ENCODE measurements around the gene UBE4A. TPM values are rescaled to one million over a fixed set of nuclear protein-coding genes. Genes with fewer than 3 reads are reported as not detected.

The UBE4A gene
- total and polyA plus RNA-seq, 9 of the 15 experiments (the other 6 are each of a cell fraction or from before 2014, with no cell fraction given), result 13.5 to 45.2 (median 26.8) TPM

GRCh38 chr11:118401151-118401879 lies 41.9 kb downstream of the UBE4A start, which contains the start of gene ATP5MG (continued):
- peak; percentile 28; the same call in 1 of the 2 replicates for TF ChIP-seq NFRKB (IDR thresholded peaks at IDR 0.05; ENCODE audit: low read depth)
- TF ChIP-seq ZNF511 (CRISPR knock-in tag; IDR thresholded peaks at IDR 0.05), result no peak; the same call in none of the 2 replicates
- TF ChIP-seq CREM (IDR thresholded peaks at IDR 0.05; ENCODE audit: low read depth), result no peak; the same call in 1 of the 2 replicates
- peak; percentile 56 for TF ChIP-seq SMAD1 (IDR thresholded peaks at IDR 0.05; ENCODE audit: low read depth, low read length, partially characterized antibody)
- no peak for TF ChIP-seq BCOR (IDR thresholded peaks at IDR 0.05)
- no peak for TF ChIP-seq ZNF3 (CRISPR knock-in tag; IDR thresholded peaks at IDR 0.05)
- TF ChIP-seq FIP1L1 (IDR thresholded peaks at IDR 0.05; ENCODE audit: low read depth, low read length, poor library complexity, severe bottlenecking), result no peak
- 0 out of 2 replicates have a peak, but pooled peaks have one; percentile 65 for TF ChIP-seq ZBTB1 (CRISPR knock-in tag; IDR thresholded peaks at IDR 0.05; ENCODE audit: borderline replicate concordance, low read depth)
- no peak for TF ChIP-seq ZBTB5 (IDR thresholded peaks at IDR 0.05)
- no peak for TF ChIP-seq ZNF174 (CRISPR knock-in tag; IDR thresholded peaks at IDR 0.05)
- TF ChIP-seq ETV6 (IDR thresholded peaks at IDR 0.05; ENCODE audit: borderline replicate concordance in 1 of 2, low read depth in 2 of 2, low read length in 1 of 2), result no peak
- TF ChIP-seq ETV6 (CRISPR knock-in tag; IDR thresholded peaks at IDR 0.05; ENCODE audit: borderline replicate concordance), result no peak
- TF ChIP-seq POLR2H (tag; IDR thresholded peaks at IDR 0.05; ENCODE audit: low read depth), result peak; percentile 39; the same call in 1 of the 2 replicates
- TF ChIP-seq TFAP4 (CRISPR knock-in tag; IDR thresholded peaks at IDR 0.05; ENCODE audit: borderline replicate concordance), result peak; percentile 78; the same call in 1 of the 2 replicates
- no peak for TF ChIP-seq UBTF (IDR thresholded peaks at IDR 0.05; ENCODE audit: borderline replicate concordance in 1 of 2, low read depth in 2 of 2, low read length in 2 of 2)
- no peak for TF ChIP-seq ZNF512 (tag; IDR thresholded peaks at IDR 0.05)
- TF ChIP-seq CEBPG (CRISPR knock-in tag; IDR thresholded peaks at IDR 0.05), result no peak
- TF ChIP-seq CEBPG (tag; conservative IDR thresholded peaks at IDR 0.05 in 1 of 2, IDR thresholded peaks at IDR 0.05 in 1 of 2), result no peak
- TF ChIP-seq ZNF224 (CRISPR knock-in tag; IDR thresholded peaks at IDR 0.05), result no peak

All from K562 (cell line).